Stimulated activated CD4-positive, alpha-beta T cell treated with anti-CD3 and anti-CD28 coated beads, Interleukin-2, amount 100 ng/mL, for 48 hours (primary cell): ENCODE results near the gene RNASET2.

Experiments used
- DNase-seq, 2 donors: peaks; one replicate each; pipeline ENCODE4 v3.0.0-alpha.2; 2020

RNASET2 gene

GRCh38 chr6:166944666-166945256 lies 11.6 kb downstream of the RNASET2 start:
- DNase-seq, result no peak

GRCh38 chr6:166942393-166943168 lies 13.8 kb downstream of the RNASET2 start:
- DNase-seq, result peak; percentile 56 to 65

GRCh38 chr6:166940643-166941068 lies 15.7 kb downstream of the RNASET2 start:
- no peak for DNase-seq

GRCh38 chr6:166939894-166940293 lies 16.5 kb downstream of the RNASET2 start:
- DNase-seq, result no peak

GRCh38 chr6:166939345-166939744 lies 17.0 kb downstream of the RNASET2 start:
- DNase-seq, result no peak

- DNase-seq, result no peak
These were observed 17.6 kb downstream of the RNASET2 start for GRCh38 chr6:166938704-166939103.

GRCh38 chr6:166938150-166938549 lies 18.2 kb downstream of the RNASET2 start:
- DNase-seq, result no peak

- DNase-seq, result no peak
These were observed 18.6 kb downstream of the RNASET2 start for GRCh38 chr6:166937746-166938145.

- DNase-seq, result no peak
These were observed 20.1 kb downstream of the RNASET2 start for GRCh38 chr6:166936079-166936787.

- DNase-seq, result no peak
These were observed 21.0 kb downstream of the RNASET2 start for GRCh38 chr6:166935353-166935752.

GRCh38 chr6:166934174-166934573 lies 22.2 kb downstream of the RNASET2 start:
- no peak for DNase-seq

- no peak for DNase-seq
These were observed 23.0 kb downstream of the RNASET2 start for GRCh38 chr6:166933396-166933795.

- DNase-seq, result no peak
These were observed 23.7 kb downstream of the RNASET2 start for GRCh38 chr6:166932616-166933015.

GRCh38 chr6:166932116-166932515 lies 24.2 kb downstream of the RNASET2 start:
- no peak for DNase-seq

GRCh38 chr6:166931426-166931970 lies 24.9 kb downstream of the RNASET2 start:
- DNase-seq, result no peak

- DNase-seq, result no peak
These were observed 25.9 kb downstream of the RNASET2 start for GRCh38 chr6:166930354-166930891.

GRCh38 chr6:166929542-166930189 lies 26.7 kb downstream of the RNASET2 start:
- DNase-seq, result no peak

GRCh38 chr6:166928644-166929541 lies 27.5 kb downstream of the RNASET2 start:
- no peak for DNase-seq

- no peak for DNase-seq
These were observed 28.3 kb downstream of the RNASET2 start for GRCh38 chr6:166927935-166928643.

- no peak for DNase-seq
These were observed 29.0 kb downstream of the RNASET2 start for GRCh38 chr6:166927240-166927934.
